D721Med (cell line): ENCODE measurements around the gene WASF2.

ENCODE experiments used
- DNase-seq: peaks from one replicate; pipeline ENCODE4 v3.0.0; 2011; ENCODE audit warnings: low spot score; ENCODE audit not compliant: insufficient read length
- FAIRE-seq: peaks from 2 replicates; lab custom pipeline; 2011; peaks lifted over from hg19 to GRCh38; lab: Jason Lieb, UNC
- TF ChIP-seq, protein P1 (sequence below): IDR thresholded peaks from 2 replicates; pipeline ENCODE4 v1.5.1; 2012; ENCODE audit warnings: mild to moderate bottlenecking, control low read depth; ENCODE audit not compliant: insufficient read depth; ENCODE audit errors: missing control alignments

The WASF2 gene

DNA sequence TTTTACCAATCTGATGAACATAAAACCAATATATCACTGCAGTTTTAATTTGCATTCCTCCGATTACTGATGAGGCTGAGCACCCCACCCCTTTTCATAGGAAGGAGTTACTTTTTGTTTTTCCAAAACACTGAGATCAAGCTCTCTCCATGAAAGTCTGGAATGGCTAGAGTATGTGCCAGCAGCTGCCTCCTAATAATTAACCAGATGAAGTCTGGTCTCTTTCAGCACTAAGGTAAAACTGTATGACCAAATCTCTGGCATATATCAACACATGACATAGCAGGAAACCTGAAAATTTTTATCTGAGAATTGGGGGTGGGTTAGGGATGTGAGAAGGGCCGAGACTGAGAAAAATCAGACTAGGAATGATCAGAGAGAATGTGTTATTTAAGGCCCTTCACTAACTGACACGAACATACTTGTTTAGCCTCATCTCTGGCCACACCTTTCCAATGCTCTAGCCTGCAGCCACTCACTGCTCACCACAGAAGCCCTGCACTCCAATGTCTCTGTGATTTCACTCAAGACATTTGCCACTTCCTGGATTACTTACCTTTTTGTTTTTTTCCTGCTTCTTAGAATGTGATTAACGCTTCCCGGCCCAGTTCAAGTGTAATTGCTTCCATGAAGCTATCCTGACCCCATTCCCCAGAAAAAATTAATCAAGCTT is 34.7 kb downstream of the WASF2 start:
- no peak for FAIRE-seq
- TF ChIP-seq, protein P1, sequence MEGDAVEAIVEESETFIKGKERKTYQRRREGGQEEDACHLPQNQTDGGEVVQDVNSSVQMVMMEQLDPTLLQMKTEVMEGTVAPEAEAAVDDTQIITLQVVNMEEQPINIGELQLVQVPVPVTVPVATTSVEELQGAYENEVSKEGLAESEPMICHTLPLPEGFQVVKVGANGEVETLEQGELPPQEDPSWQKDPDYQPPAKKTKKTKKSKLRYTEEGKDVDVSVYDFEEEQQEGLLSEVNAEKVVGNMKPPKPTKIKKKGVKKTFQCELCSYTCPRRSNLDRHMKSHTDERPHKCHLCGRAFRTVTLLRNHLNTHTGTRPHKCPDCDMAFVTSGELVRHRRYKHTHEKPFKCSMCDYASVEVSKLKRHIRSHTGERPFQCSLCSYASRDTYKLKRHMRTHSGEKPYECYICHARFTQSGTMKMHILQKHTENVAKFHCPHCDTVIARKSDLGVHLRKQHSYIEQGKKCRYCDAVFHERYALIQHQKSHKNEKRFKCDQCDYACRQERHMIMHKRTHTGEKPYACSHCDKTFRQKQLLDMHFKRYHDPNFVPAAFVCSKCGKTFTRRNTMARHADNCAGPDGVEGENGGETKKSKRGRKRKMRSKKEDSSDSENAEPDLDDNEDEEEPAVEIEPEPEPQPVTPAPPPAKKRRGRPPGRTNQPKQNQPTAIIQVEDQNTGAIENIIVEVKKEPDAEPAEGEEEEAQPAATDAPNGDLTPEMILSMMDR, result no peak
- no peak for DNase-seq

DNA sequence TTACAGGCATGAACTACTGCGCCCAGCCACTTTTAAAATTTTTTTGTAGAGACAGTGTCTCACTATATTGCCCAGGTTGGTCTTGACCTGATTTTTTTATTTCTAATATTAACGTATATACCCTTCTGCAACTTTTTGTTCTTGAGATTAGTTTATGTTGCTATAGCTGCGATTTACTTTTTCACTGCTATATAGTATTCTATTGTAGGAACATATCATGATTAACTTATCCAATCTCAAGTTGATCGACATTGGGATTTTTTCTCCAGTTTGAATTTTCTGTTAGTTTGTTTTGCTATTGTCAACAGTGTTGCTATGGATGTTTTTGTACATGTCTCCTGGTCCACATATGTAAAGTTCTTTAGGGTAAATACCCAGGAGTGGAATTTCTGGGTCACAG is 35.4 kb downstream of the WASF2 start:
- no peak for DNase-seq
- TF ChIP-seq, protein P1, result no peak
- no peak for FAIRE-seq

DNA sequence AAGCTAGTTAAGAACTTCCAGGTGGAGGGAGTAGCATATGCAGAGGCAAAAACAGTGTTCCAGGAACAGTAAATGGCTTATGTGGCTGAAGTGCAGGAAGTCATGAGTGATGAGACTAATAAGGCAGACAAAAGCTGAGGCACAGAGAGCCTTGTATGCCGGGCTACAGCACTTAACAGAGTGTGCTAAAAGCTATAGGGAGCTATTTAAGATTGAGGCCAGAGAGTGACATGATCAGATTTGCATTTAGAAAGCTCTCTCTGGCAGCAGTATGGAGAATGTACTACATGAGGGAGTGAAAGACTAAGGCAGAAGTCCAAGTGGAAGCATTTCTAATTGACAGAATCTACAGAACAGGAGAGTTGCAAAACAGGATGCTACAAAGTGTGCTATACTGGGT is 38.6 kb downstream of the WASF2 start:
- no peak for FAIRE-seq
- no peak for DNase-seq

DNA sequence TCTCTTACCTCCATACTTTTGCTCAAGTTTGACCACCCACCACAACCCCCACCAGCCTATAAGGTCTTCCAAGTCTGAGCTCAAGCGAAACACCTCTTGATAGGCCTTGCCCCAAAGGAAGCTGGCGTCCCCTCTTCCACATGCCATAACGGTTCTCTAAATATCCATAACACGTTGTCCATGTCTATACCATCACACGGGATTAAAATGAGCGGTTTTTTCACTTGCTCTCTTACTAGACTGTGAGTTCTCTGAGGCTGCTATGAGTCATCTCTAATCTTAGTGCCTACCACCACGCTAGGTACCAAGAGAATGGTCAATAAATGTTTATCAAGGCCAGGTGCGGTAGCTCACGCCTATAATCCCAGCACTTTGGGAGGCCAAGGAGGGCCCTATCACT is 41.0 kb downstream of the WASF2 start:
- TF ChIP-seq, protein P1, result no peak
- FAIRE-seq, result no peak

More for the DNA sequence above, 38.6 kb downstream of the WASF2 start:
- TF ChIP-seq, protein P1, result no peak

DNA sequence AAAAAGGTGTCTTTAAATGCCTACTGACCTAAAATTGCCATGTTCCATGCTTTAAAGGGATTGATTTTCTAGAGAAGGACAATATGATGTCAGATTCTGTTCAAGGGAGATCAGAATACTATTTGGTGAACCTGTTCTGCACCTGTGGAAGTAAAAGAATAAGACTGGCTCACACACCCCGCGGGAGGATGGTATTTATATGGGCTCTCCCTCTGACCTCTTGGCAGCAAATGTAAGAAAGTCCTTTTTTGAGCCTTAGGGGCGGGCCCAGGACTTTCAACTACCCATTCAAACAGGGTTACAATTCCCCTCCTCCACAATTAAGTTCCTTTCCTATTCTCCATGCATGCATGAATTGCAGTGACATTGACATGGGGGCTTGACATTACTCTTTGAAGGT is 42.1 kb downstream of the WASF2 start:
- TF ChIP-seq, protein P1, result no peak
- DNase-seq (no peak), FAIRE-seq (no peak)

More for the DNA sequence above, 41.0 kb downstream of the WASF2 start:
- DNase-seq, result no peak

DNA sequence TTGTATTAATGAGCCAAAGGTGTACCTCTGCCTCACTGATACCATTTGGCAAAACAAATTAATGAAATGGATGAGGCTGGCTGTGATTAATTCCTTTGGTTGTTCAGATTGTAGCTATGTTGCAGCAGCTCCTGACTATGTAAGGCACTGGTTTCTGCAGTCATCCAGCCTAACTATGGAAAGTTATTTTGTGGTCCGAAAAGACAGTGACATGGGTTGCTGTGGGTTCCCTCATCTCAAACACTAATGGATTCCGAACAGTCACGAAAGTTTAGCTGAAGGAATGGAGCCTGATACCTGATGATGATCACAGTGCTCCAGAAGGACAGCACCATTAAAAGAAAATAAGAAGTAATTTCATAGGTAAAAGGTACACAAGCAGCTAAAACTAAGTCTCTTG is 42.6 kb downstream of the WASF2 start:
- FAIRE-seq (no peak), DNase-seq (no peak)
- TF ChIP-seq, protein P1, result no peak

DNA sequence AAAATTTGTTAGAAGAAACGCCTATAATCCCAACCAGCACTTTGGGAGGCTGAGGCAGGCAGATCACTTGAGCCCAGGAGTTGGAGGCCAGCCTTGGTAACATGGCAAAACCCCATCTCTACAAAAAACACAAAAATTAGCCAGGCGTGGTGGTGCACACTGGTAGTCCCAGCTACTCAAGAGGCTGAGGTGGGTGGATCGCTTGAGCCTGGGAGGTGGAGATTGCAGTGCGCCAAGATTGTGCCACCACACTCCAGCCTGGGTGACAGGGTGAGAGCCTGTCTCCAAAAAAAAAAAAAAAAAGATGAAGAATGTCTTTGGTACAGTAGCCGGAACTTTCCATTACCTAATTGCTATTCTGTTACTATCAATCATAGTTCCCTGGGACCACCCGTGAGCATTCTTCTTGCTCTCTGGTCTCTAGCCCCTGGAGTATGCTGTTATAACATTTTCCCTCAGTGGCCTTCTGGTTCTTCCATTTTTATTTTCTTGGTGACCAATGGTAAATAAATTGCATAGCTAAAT is 43.4 kb downstream of the WASF2 start:
- DNase-seq, result no peak
- TF ChIP-seq, protein P1, result no peak
- FAIRE-seq, result no peak
